Esophagus (tissue), 2 donors: ENCODE measurements around the gene DCHS2. TPM values are rescaled to one million over a fixed set of nuclear protein-coding genes. Genes with fewer than 3 reads are reported as not detected.

ENCODE experiments used
- H3K27ac ChIP-seq, 2 donors: one replicate each; pipeline ENCODE4 v1.5.1; 2013; ENCODE audit warnings: low read depth in 2 of 2, mild to moderate bottlenecking in 2 of 2, inconsistent platforms in 1 of 2, low read length in 1 of 2, moderate library complexity in 1 of 2
- H3K27me3 ChIP-seq, 2 donors: one replicate each; pipeline ENCODE4 v1.6.1; 2013; ENCODE audit warnings: low read length in 2 of 2, control low read depth in 1 of 2, mild to moderate bottlenecking in 1 of 2; ENCODE audit not compliant: insufficient read depth in 2 of 2, control insufficient read depth in 1 of 2
- H3K36me3 ChIP-seq, 2 donors: one replicate each; pipeline ENCODE4 v1.6.1; 2013; ENCODE audit warnings: low read length in 1 of 2; ENCODE audit not compliant: control insufficient read depth in 2 of 2, insufficient read depth in 2 of 2
- H3K4me1 ChIP-seq, 2 donors: one replicate each; pipeline ENCODE4 v1.6.1; 2013; ENCODE audit warnings: low read length in 1 of 2; ENCODE audit not compliant: control insufficient read depth in 2 of 2, insufficient read depth in 2 of 2
- H3K4me3 ChIP-seq, 2 donors: one replicate each; pipeline ENCODE4 v1.5.1; 2013; ENCODE audit warnings: low read length in 2 of 2, mild to moderate bottlenecking in 2 of 2, low read depth in 1 of 2, moderate library complexity in 1 of 2
- H3K9me3 ChIP-seq, 2 donors: one replicate each; pipeline ENCODE4 v1.6.1; 2013; ENCODE audit warnings: mild to moderate bottlenecking in 2 of 2, low read depth in 1 of 2, low read length in 1 of 2, moderate library complexity in 1 of 2; ENCODE audit not compliant: control insufficient read depth in 2 of 2, insufficient read depth in 1 of 2
- WGBS, 2 donors: extraction: QIAGEN DNeasy Blood & Tissue Kit; methylation state at CpG; one replicate each; pipeline ENCODE4 v1.1.7; 2013; 5-methylcytosine and 5-hydroxymethylcytosine counted together
- polyA plus RNA-seq, 2 donors: library from polyadenylated mRNA; stranded (reverse); fragments of 200-250 nt; gene quantifications; one replicate each; pipeline ENCODE4 v1.2.3, GENCODE V29; 2013
- donor health status: healthy with polysubstance abuse.
- donor health status: Bipolar disorder and iron deficiency.

Gene DCHS2
- polyA plus RNA-seq, 2 donors, result 0.02 TPM

GRCh38 chr4:154417373-154417673 lies 74.3 kb downstream of the DCHS2 start:
- Histone ChIP-seq H3K9me3 (no peaks in the 10 kb centered on the region), H3K4me1 (peaks cover 0 to 4% of the 10 kb centered on the region in 2 donors), H3K27ac (no peak overlapping the region), H3K4me3 (peak overlapping the region in 1 of 2 donors; percentile 56), H3K27me3 (no peaks in the 10 kb centered on the region), H3K36me3 (no peaks in the 10 kb centered on the region)
- 51 to 54% methylated on average over 2 of the region's 2 CpGs for WGBS, 2 donors

- H3K27ac ChIP-seq, result peak overlapping the region in 1 of 2 donors; percentile 52
- WGBS, 2 donors, result 8 to 9% methylated on average over 10 of the region's 10 CpGs
Measured at GRCh38 chr4:154416190-154416547, 75.4 kb downstream of the DCHS2 start.

GRCh38 chr4:154415313-154415712 lies 76.3 kb downstream of the DCHS2 start:
- WGBS, 2 donors, result 82 to 88% methylated on average over 4 of the region's 4 CpGs
- H3K36me3 ChIP-seq, result no peaks in the 10 kb centered on the region
- no peaks in the 10 kb centered on the region for H3K9me3 ChIP-seq
- peaks cover 0 to 4% of the 10 kb centered on the region in 2 donors for H3K4me1 ChIP-seq
- H3K4me3 ChIP-seq, result no peak overlapping the region
- no peak overlapping the region for H3K27ac ChIP-seq
- no peaks in the 10 kb centered on the region for H3K27me3 ChIP-seq

More at GRCh38 chr4:154416190-154416547, 75.4 kb downstream of the DCHS2 start:
- Histone ChIP-seq H3K4me1 (peaks cover 0 to 4% of the 10 kb centered on the region in 2 donors), H3K27me3 (no peaks in the 10 kb centered on the region), H3K9me3 (no peaks in the 10 kb centered on the region), H3K36me3 (no peaks in the 10 kb centered on the region), H3K4me3 (peak overlapping the region in 1 of 2 donors; percentile 56)

GRCh38 chr4:154414796-154415195 lies 76.8 kb downstream of the DCHS2 start:
- Histone ChIP-seq H3K4me3 (no peak overlapping the region), H3K36me3 (no peaks in the 10 kb centered on the region), H3K27ac (no peak overlapping the region), H3K4me1 (peaks cover 0 to 4% of the 10 kb centered on the region in 2 donors), H3K27me3 (no peaks in the 10 kb centered on the region), H3K9me3 (no peaks in the 10 kb centered on the region)
- WGBS, 2 donors, result 94 to 95% methylated on average over 3 of the region's 3 CpGs

- H3K27ac ChIP-seq, result no peak overlapping the region
- H3K36me3 ChIP-seq, result no peaks in the 10 kb centered on the region
- H3K9me3 ChIP-seq, result no peaks in the 10 kb centered on the region
- H3K4me3 ChIP-seq, result no peak overlapping the region
- no peaks in the 10 kb centered on the region for H3K27me3 ChIP-seq
- 55 to 76% methylated on average over 2 of the region's 2 CpGs for WGBS, 2 donors
- peaks cover 0 to 4% of the 10 kb centered on the region in 2 donors for H3K4me1 ChIP-seq
Measured at GRCh38 chr4:154414371-154414770, 77.2 kb downstream of the DCHS2 start.

- H3K27me3 ChIP-seq, result no peaks in the 10 kb centered on the region
- H3K9me3 ChIP-seq, result no peaks in the 10 kb centered on the region
- H3K4me3 ChIP-seq, result no peak overlapping the region
- H3K4me1 ChIP-seq, result no peaks in the 10 kb centered on the region
- no peak overlapping the region for H3K27ac ChIP-seq
- H3K36me3 ChIP-seq, result no peaks in the 10 kb centered on the region
Measured at GRCh38 chr4:154407443-154407842, 84.2 kb downstream of the DCHS2 start.

- Histone ChIP-seq H3K4me3 (no peak overlapping the region), H3K9me3 (no peaks in the 10 kb centered on the region)
- 75 to 79% methylated on average over 4 of the region's 4 CpGs for WGBS, 2 donors
Measured at GRCh38 chr4:154406018-154406795, 85.4 kb downstream of the DCHS2 start.

GRCh38 chr4:154399259-154399974 lies 92.2 kb downstream of the DCHS2 start:
- H3K4me3 ChIP-seq, result no peak overlapping the region
- 64 to 69% methylated on average over 10 of the region's 10 CpGs for WGBS, 2 donors
- H3K36me3 ChIP-seq, result no peaks in the 10 kb centered on the region
- H3K4me1 ChIP-seq, result no peaks in the 10 kb centered on the region
- no peaks in the 10 kb centered on the region for H3K9me3 ChIP-seq
- H3K27ac ChIP-seq, result no peak overlapping the region
- H3K27me3 ChIP-seq, result no peaks in the 10 kb centered on the region

More at GRCh38 chr4:154406018-154406795, 85.4 kb downstream of the DCHS2 start:
- Histone ChIP-seq H3K27me3 (no peaks in the 10 kb centered on the region), H3K27ac (no peak overlapping the region), H3K36me3 (no peaks in the 10 kb centered on the region), H3K4me1 (no peaks in the 10 kb centered on the region)

GRCh38 chr4:154390324-154390723 lies 101.3 kb downstream of the DCHS2 start:
- Histone ChIP-seq H3K4me1 (no peaks in the 10 kb centered on the region), H3K27me3 (no peaks in the 10 kb centered on the region), H3K9me3 (no peaks in the 10 kb centered on the region), H3K27ac (no peak overlapping the region), H3K36me3 (no peaks in the 10 kb centered on the region), H3K4me3 (no peak overlapping the region)
- 71 to 78% methylated on average over 3 of the region's 3 CpGs for WGBS, 2 donors

GRCh38 chr4:154389148-154389547 lies 102.5 kb downstream of the DCHS2 start:
- H3K4me1 ChIP-seq, result no peaks in the 10 kb centered on the region
- H3K27ac ChIP-seq, result no peak overlapping the region
- H3K9me3 ChIP-seq, result peaks cover 0 to 2% of the 10 kb centered on the region in 2 donors
- H3K4me3 ChIP-seq, result no peak overlapping the region
- H3K36me3 ChIP-seq, result no peaks in the 10 kb centered on the region
- H3K27me3 ChIP-seq, result no peaks in the 10 kb centered on the region
